Mucosa of descending colon (tissue), 3 donors: ENCODE results near the gene SIM2. TPM values are rescaled to one million over a fixed set of nuclear protein-coding genes. Genes with fewer than 3 reads are reported as not detected.

Source experiments
- ATAC-seq: fragments of 200-7000 bp; cut with Tn5 transposase; one replicate; pipeline ENCODE4 v1.9.1; 2020; ENCODE audit warnings: mild to moderate bottlenecking, moderate library complexity
- DNase-seq, 3 donors: peaks; one replicate each; pipeline ENCODE4 v3.0.0-alpha.2; 2020
- H3K36me3 ChIP-seq: fragments of 200-600 bp; one replicate; pipeline ENCODE4 v1.8.0; 2021; ENCODE audit warnings: low read depth, mild to moderate bottlenecking
- H3K4me1 ChIP-seq: fragments of 200-600 bp; one replicate; pipeline ENCODE4 v1.8.0; 2021; ENCODE audit warnings: low read depth, mild to moderate bottlenecking
- H3K4me3 ChIP-seq: fragments of 200-600 bp; one replicate; pipeline ENCODE4 v1.8.0; 2021; ENCODE audit warnings: mild to moderate bottlenecking
- H3K9me3 ChIP-seq: fragments of 200-600 bp; one replicate; pipeline ENCODE4 v1.8.0; 2021; ENCODE audit warnings: mild to moderate bottlenecking
- intact Hi-C, 2 donors: fragments of 100-400 bp; cut with DNase I in 1 of 2; cut with micrococcal nuclease in 1 of 2; formaldehyde crosslinking; loops; one replicate each; pipeline versions ENCODE4 v1.11.0 to v1.11.1; 2022; cut with DNase I, micrococcal nuclease
- total RNA-seq, 3 donors: library from RNA; stranded (reverse); fragmentation: NEBNext Ultra II Directional in 2 of 3; extraction: Animal tissue kit (Norgen Biotek cat#: 25700) in 2 of 3; gene quantifications; one replicate each; pipeline versions ENCODE4 v1.2.1 to v1.2.4, GENCODE V29; 2021 to 2023
- TF ChIP-seq, protein P1 (sequence below): fragments of 200-600 bp; IDR thresholded peaks from one replicate; pipeline ENCODE4 v1.8.0; 2022; ENCODE audit warnings: antibody characterized with exemption, mild to moderate bottlenecking
- donor health status: DM: no; HTN: no; CAD: no; lungs with moderate emphysema.
- donor health status: DM: no; HTN: no; CAD: no.
- donor health status: DM: no; HTN: yes; CAD: no.

The SIM2 gene
- total RNA-seq, 3 donors from 2014 or later = not detected

- DNase-seq (no peak), ATAC-seq (peak; percentile 16)
- intact Hi-C loops = no loop called here
These were observed 10.3 kb downstream of the SIM2 start for GRCh38 chr21:36709030-36709867.

GRCh38 chr21:36709868-36710728 lies 11.2 kb downstream of the SIM2 start:
- Histone ChIP-seq H3K9me3 (no peaks in the 10 kb centered on the region), H3K4me3 (no peak overlapping the region), H3K36me3 (no peaks in the 10 kb centered on the region), H3K4me1 (peaks cover 25% of the 10 kb centered on the region)
- intact Hi-C loops = no loop called here
- TF ChIP-seq, protein P1, sequence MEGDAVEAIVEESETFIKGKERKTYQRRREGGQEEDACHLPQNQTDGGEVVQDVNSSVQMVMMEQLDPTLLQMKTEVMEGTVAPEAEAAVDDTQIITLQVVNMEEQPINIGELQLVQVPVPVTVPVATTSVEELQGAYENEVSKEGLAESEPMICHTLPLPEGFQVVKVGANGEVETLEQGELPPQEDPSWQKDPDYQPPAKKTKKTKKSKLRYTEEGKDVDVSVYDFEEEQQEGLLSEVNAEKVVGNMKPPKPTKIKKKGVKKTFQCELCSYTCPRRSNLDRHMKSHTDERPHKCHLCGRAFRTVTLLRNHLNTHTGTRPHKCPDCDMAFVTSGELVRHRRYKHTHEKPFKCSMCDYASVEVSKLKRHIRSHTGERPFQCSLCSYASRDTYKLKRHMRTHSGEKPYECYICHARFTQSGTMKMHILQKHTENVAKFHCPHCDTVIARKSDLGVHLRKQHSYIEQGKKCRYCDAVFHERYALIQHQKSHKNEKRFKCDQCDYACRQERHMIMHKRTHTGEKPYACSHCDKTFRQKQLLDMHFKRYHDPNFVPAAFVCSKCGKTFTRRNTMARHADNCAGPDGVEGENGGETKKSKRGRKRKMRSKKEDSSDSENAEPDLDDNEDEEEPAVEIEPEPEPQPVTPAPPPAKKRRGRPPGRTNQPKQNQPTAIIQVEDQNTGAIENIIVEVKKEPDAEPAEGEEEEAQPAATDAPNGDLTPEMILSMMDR = no peak
- ATAC-seq (no peak), DNase-seq (no peak)

More at GRCh38 chr21:36709030-36709867, 10.3 kb downstream of the SIM2 start:
- TF ChIP-seq, protein P1 = no peak
- no peak overlapping the region for H3K4me3 ChIP-seq
- H3K36me3 ChIP-seq = no peaks in the 10 kb centered on the region
- H3K4me1 ChIP-seq = peaks cover 33% of the 10 kb centered on the region
- H3K9me3 ChIP-seq = no peaks in the 10 kb centered on the region

- Histone ChIP-seq H3K9me3 (no peaks in the 10 kb centered on the region), H3K4me3 (no peak overlapping the region), H3K36me3 (no peaks in the 10 kb centered on the region), H3K4me1 (peaks cover 21% of the 10 kb centered on the region)
- peak; percentile 54 for ATAC-seq
- TF ChIP-seq, protein P1 = no peak
- intact Hi-C loops = no loop called here
- no peak for DNase-seq
These were observed 11.8 kb downstream of the SIM2 start for GRCh38 chr21:36710729-36711048.

DNA sequence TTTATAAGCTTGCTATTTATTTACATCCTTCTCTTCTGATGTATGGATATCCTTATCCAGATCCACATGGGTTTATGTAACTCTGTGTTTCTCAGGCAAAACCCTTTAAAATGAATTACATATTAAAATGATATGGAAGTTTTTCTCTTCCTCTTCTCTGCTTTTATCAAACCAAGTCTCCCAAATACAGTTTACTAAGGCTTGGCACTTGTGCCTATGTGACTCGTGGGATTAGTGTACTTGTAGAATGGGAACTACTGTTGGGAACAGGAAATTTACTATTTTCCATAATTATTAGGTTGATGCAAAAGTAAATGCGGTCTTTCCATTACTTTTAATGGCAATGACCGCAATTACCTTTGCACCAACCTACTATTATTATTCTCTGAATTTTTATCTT lies 14.8 kb downstream of the SIM2 start:
- Histone ChIP-seq H3K4me3 (no peak overlapping the region), H3K4me1 (peaks cover 16% of the 10 kb centered on the region), H3K9me3 (no peaks in the 10 kb centered on the region), H3K36me3 (no peaks in the 10 kb centered on the region)
- TF ChIP-seq, protein P1 = no peak
- no peak for ATAC-seq
- DNase-seq = no peak
- intact Hi-C loops = no loop called here

DNA sequence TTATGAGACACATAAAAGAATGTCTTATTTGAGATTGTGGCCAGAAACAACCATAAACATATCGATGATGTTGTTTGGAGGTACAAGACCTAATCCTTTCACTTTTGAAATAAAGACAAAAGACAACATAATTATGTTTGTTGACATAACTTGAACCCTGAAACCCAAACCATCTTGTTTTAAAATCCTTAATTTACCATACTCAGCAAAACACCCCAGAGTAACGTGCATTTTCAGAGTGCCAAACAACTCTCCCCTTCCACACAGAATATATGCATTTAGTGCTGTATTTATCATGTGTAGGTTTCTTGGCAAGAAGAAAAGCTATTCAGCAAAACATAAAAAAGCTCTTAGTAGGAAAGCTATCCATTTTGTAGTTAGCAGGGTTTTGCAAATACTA lies 17.5 kb downstream of the SIM2 start:
- ATAC-seq = no peak
- peaks cover 8% of the 10 kb centered on the region for H3K4me1 ChIP-seq
- no peak overlapping the region for H3K4me3 ChIP-seq
- intact Hi-C loops = no loop called here
- H3K9me3 ChIP-seq = no peaks in the 10 kb centered on the region
- TF ChIP-seq, protein P1 = no peak
- H3K36me3 ChIP-seq = no peaks in the 10 kb centered on the region
- DNase-seq = no peak
